HG03196 (cell line): Measurements from ENCODE around the gene CNEP1R1.

ENCODE experiments used
- ATAC-seq: cut with Tn5 transposase; IDR thresholded peaks from one replicate; pipeline ENCODE4 v1.9.1; 2021; ENCODE audit not compliant: unreplicated experiment

The CNEP1R1 gene

GRCh38 chr16:50015631-50016030 is 9.4 kb upstream of the CNEP1R1 start:
- ATAC-seq = no peak

- no peak for ATAC-seq
Measured at GRCh38 chr16:50017553-50017952, 7.5 kb upstream of the CNEP1R1 start.

DNA sequence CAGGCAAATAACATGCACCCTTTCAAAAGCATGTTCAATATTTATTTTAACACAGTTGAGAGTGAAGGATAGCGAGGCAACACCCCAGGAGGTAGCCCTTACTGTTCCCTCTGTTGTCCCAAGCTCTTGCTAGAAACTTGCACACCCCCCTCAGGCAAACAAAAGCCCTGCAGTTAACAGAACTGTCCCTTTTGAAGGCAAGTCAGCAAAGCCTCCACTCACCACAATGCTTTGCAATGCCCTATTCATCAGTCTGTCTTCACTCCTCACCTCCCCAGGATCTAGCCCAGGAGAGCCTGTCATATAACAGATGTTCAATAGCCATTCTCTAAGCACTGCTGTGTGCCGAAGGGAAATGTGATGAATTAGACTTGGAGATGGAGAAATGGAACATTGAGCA is 3.5 kb upstream of the CNEP1R1 start:
- ATAC-seq = no peak

DNA sequence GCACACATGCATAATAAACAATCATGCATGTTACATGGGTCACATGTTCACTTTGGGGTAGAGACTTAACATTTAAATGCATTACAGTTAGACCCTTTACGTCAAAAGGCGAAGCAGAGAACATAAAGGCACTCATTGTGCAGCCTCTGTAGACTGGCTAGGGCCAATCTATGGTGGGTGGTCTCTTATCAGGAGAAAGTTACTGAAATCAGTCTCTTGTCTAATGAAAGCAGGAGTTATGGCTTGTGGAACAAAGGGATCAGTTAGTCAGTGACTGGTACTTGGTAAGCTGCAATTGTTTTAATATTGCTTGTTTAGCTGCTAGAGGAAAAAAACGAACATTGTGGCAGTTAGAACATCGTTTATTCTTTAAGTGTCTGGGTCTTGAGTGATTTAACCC is 1.4 kb upstream of the CNEP1R1 start:
- ATAC-seq = no peak

- no peak for ATAC-seq
Measured at GRCh38 chr16:50024207-50024606, 818 bp upstream of the CNEP1R1 start.

DNA sequence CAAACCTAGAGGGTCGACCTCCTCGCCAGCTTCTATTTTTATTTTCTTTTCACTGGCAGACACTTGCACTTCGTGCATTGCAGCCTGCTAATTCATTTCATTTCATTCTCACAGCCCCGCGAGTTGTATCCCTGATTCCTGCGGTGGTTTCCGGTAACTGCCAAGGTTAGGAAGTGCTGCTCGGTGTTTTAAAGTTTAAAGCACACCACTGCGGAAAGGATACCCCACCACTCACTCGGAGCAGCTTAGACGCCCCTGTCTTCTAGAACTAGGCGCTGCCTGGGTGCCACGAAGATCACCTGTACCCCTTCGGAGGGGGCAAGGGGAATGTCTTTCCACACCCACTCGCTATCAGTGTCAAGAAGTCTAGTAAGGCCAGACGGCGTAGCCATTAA is 509 bp downstream of the CNEP1R1 start:
- ATAC-seq = no peak

DNA sequence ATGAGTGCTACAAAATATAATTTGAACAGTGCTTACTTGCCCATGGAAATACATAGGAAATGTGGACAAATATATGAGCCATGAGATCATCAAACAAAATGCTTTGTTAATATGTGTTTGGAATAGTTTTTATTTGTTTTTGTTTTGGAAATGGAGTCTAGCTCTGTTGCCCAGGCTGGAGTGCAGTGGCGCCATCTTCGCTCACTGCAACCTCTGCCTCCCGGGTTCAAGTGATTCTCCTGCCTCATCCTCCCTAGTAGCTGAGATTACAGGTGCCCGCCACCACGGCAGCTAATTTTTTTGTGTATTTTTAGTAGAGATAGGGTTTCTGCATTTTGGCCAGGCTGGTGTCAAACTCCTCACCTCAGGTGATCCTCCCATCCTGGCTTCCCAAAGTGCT is 2.8 kb downstream of the CNEP1R1 start:
- ATAC-seq = no peak

GRCh38 chr16:50035468-50035992 is 10.5 kb downstream of the CNEP1R1 start:
- no peak for ATAC-seq

GRCh38 chr16:50036426-50036825 is 11.4 kb downstream of the CNEP1R1 start:
- ATAC-seq = no peak

- ATAC-seq = no peak
Measured at GRCh38 chr16:50037662-50038220, 12.7 kb downstream of the CNEP1R1 start.

DNA sequence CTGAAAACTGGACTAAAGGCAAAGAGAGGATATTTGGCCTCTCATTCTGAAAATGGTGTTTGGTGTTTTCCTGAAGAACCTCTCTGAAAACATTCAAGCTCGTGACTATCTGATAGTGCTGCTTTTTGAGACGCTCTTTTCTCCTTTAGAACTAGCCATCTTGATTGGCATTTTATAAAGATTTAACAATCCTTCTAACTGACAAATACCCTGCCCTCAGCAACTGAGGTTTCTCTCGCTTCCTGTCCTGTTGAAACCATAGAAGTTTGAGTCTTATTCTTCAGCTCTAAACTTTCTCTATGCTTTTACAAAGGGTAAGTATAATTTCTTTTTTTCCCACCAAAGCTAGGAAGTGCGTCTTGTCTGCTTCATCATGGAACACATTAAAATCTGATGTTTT is 13.3 kb downstream of the CNEP1R1 start:
- no peak for ATAC-seq

- no peak for ATAC-seq
Measured at GRCh38 chr16:50038756-50039529, 13.9 kb downstream of the CNEP1R1 start.

DNA sequence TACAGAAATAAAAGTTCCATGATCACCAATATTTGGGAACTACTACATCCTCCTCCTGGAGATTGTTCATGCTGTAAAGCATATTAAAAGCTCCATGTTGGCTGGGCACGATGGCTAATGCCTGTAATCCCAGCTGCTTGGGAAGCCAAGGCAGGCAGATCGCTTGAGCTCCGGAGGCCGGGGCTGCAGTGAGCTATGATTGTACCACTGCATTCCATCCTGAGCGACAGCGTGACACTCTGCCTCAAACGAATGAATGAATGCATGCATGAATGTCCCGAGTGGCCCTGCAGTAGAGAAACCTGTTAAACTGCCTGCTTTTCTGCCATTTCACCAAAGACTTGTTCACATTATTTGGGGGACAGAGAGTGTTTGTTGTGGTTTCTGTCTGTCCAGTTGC is 15.0 kb downstream of the CNEP1R1 start:
- ATAC-seq = no peak

DNA sequence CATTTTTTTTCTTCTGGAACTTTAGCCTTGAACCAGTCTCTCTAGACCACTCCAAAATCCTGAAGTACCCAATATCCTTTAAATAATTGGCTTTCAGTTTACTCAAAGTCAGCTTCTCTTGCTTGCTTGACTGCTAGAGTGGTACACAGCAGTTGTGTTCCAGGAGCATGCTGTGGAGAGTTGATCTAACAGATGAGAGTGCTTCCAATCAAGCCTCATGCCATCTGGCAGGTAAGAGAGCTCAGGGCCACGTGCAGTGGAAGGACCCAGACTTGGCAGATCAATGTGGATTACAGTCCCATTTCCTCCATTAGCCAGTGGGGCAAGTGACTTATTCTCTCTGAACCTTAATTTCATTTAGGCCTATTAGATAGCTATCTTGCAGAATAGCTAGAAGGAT is 15.7 kb downstream of the CNEP1R1 start:
- no peak for ATAC-seq

- no peak for ATAC-seq
Measured at GRCh38 chr16:50043358-50043757, 18.3 kb downstream of the CNEP1R1 start.

- no peak for ATAC-seq
Measured at GRCh38 chr16:50045412-50045811, 20.4 kb downstream of the CNEP1R1 start.

GRCh38 chr16:50046853-50047252 is 21.8 kb downstream of the CNEP1R1 start:
- ATAC-seq = no peak

DNA sequence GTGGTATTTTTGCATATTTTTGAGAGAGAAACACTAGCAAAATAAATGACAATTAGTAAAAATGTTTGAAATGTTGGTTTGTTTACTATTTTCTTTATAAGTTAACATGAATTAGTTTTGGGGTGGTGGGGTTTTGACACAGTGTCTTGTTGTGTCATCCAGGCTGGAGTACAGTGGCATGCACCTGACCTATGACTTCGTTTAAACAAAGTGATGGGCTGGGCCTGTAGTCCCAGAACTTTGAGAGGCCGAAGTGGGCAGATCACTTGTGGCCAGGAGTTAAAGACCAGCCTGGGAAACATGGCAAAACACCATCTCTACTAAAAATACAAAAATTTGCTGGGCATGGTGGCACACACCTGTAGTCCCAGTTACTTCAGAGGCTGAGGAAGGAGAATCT is 22.8 kb downstream of the CNEP1R1 start:
- ATAC-seq = no peak

DNA sequence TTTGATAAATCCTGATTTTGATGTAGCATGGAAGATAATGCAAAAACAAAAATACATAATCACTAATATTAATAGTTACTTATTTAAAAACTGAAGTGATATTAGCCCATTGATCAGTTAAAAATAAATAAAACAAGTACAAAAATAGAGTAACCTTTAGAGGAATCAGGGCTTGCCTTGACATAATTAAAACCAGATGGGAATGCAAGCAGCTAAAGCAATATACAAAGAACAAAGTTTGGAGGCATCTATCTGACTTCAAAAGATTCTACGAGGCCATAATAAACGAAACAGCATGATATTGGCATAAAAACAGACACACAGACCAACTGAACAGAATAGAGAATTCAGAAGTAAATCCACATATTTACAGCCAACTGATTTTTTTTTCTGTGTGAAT is 25.8 kb downstream of the CNEP1R1 start:
- no peak for ATAC-seq

DNA sequence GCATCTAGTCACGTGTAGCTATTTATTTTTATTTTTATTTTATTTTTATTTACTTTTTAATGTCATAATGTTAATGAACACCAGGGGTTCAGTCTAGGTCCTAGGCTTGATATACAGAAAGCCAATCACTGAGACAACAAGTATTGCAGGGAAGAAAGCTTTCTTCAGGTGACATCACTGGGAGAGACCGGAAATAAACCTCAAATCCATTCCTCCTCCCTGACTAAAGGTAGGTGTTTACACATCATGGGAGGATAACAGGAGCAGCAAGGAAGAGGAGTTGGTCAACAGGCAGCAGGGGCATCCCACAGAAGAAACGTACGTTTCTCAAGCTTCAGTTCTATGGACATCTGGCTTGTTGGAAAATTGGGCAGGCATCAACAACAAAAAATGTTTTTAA is 31.2 kb downstream of the CNEP1R1 start:
- no peak for ATAC-seq

DNA sequence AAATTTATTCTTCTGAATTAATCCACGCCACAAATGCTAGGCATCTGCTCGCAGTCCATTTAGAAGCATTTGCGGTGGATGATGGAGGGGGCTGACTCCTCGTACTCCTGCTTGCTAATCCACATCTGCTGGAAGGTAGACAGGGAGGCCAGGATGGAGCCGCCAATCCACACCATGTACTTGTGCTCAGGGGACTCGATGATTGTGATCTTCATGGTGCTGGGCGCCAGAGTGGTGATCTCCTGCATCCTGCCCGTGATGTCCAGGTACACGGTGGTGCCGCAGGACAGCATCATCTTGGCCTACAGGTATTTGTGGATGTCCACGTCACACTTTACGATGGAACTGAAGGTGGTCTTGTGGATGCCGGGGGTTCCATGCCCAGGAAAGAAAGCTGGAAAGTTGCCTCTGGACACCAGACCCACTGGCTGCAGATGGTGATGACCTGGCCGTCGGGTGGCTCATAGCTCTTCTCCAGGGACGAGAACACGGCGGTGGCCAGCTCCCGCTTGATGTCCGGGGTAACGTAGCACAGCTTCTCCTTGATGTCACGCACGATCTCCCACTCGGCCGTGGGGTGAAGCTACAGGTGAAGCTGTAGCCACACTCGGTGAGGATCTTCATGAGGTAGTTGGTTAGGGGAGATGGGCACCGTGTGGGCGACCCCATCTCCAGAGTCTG is 33.2 kb downstream of the CNEP1R1 start:
- ATAC-seq = no peak

DNA sequence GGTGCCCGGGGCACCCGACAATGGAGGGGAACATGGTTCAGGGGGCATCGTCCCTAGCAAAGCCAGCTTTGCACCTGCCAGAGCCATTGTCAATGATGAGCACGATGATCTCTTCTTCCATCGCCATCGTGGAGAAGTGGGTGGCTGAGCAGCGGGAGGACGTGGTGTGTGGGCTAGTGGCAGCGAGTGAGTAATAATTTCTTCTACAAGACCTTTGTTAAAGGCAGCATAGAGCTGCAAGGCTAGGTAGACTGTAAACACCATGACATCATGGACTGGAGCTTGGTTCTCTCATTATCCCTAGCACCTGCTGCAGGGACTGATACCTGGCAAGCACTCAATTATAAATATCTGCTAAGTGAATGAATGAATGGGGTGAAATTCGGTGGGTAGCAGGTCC is 34.1 kb downstream of the CNEP1R1 start:
- no peak for ATAC-seq
